Hematopoietic multipotent progenitor cell treated with erythropoietin and hydrocortisone succinate and interleukin-3 and kit ligand, for 15 days (in vitro differentiated cells): ENCODE measurements around the gene FAS.

Experiments
- DNase-seq: peaks from one replicate; pipeline ENCODE4 v3.0.0-alpha.2; 2015; ENCODE audit warnings: low spot score

FAS gene

GRCh38 chr10:89037096-89037495 is 46.5 kb downstream of the FAS start:
- no peak for DNase-seq

GRCh38 chr10:89042562-89042961 is 52.0 kb downstream of the FAS start:
- no peak for DNase-seq

GRCh38 chr10:89043052-89043451 is 52.5 kb downstream of the FAS start:
- DNase-seq, result no peak

GRCh38 chr10:89047397-89047796 is 56.8 kb downstream of the FAS start:
- DNase-seq, result no peak

GRCh38 chr10:89051593-89051992 is 61.0 kb downstream of the FAS start:
- no peak for DNase-seq

GRCh38 chr10:89053555-89053954 is 63.0 kb downstream of the FAS start:
- DNase-seq, result no peak

- DNase-seq, result no peak
Observed at GRCh38 chr10:89055159-89055558, 64.6 kb downstream of the FAS start.

GRCh38 chr10:89062861-89063260 is 72.3 kb downstream of the FAS start:
- DNase-seq, result no peak

- no peak for DNase-seq
Observed at GRCh38 chr10:89063465-89063864, 72.9 kb downstream of the FAS start.

- DNase-seq, result no peak
Observed at GRCh38 chr10:89064748-89065147, 74.2 kb downstream of the FAS start.
